Subcutaneous adipose tissue (tissue), 4 donors: ENCODE data around the gene EGFL8. TPM values are rescaled to one million over a fixed set of nuclear protein-coding genes. Genes with fewer than 3 reads are reported as not detected.

Experiments used
- CTCF ChIP-seq: fragments of 450-650 bp; IDR thresholded peaks from one replicate; pipeline ENCODE4 v1.5.1; 2016; ENCODE audit warnings: low read depth, mild to moderate bottlenecking, control low read depth, antibody characterized with exemption, moderate library complexity
- total RNA-seq, 4 donors: library from RNA; depleted of rRNA; stranded (reverse); fragments of >200 nt; gene quantifications; one replicate each; pipeline ENCODE4 v1.1.0, GENCODE V29; 2016

The EGFL8 gene
- total RNA-seq, 4 donors from 2014 or later: 2.3 to 13.0 (median 5.6) TPM

DNA sequence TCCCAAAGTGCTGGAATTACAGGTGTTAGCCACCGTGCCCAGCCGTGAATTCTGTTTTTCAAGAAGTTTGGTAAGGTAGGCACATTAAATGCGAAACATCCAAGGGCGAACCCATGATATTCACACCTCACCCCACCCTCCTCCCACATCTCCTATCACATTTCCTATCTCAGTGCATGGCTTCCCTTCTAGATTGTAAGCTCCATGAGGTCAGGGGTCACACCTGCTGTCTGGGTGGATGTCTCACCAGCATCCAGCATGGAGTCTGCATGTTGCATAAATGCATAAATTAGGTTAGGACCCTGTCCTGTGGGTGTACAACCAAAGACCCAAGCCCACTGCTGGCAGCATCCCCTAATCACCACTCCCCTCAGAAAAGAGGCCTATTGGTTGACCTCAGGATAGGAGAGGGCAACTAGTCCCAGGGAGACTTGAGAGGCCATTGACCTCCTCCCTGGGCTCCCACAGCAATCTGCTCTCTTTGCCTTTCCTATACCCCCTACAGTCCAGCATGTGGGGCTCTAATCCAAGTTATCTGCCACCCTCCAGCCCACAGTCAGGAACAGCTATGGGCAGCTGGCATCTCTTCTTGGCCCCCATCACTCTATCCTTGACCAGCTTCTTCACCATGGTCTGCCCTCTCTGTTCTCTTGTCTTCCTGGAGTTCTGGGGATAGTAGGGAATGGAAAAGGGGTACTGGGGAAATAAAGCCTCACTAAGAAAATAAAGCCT is 16.8 kb upstream of the EGFL8 start:
- no peak for TF ChIP-seq CTCF

GRCh38 chr6:32148289-32149091 is 15.9 kb upstream of the EGFL8 start:
- TF ChIP-seq CTCF: no peak

DNA sequence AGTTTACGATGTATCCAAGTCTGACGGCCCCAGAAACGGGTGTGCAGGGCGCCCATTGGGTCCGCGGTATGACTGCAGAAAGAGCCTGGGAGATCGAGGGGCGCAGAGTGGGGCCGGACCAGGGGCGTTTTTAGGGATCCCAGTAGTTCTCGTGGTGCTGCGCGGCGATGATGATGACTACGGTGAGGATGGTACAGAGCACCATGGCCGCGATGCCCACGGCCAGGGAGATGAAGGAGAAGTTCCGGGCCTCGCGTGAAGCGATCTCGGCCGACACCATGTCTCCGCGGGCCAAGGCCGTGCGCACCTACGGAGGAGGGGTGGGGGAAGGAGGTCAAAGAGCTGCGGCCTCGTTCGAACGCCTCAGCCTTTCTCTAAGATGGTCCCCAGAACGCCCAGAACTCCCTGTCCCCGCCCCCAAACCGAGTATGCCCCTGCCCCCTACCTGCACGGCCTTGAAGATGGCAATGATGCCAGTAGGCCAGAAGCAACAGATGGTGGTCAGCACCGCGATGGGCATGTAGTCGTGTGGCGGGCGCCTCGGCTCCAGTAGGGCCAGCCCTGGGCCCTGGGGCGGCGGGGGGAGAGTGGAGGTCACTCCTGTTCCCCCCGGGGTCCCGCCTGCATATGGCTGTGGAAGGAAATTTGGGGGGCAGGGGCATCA is 15.2 kb upstream of the EGFL8 start:
- TF ChIP-seq CTCF: no peak

DNA sequence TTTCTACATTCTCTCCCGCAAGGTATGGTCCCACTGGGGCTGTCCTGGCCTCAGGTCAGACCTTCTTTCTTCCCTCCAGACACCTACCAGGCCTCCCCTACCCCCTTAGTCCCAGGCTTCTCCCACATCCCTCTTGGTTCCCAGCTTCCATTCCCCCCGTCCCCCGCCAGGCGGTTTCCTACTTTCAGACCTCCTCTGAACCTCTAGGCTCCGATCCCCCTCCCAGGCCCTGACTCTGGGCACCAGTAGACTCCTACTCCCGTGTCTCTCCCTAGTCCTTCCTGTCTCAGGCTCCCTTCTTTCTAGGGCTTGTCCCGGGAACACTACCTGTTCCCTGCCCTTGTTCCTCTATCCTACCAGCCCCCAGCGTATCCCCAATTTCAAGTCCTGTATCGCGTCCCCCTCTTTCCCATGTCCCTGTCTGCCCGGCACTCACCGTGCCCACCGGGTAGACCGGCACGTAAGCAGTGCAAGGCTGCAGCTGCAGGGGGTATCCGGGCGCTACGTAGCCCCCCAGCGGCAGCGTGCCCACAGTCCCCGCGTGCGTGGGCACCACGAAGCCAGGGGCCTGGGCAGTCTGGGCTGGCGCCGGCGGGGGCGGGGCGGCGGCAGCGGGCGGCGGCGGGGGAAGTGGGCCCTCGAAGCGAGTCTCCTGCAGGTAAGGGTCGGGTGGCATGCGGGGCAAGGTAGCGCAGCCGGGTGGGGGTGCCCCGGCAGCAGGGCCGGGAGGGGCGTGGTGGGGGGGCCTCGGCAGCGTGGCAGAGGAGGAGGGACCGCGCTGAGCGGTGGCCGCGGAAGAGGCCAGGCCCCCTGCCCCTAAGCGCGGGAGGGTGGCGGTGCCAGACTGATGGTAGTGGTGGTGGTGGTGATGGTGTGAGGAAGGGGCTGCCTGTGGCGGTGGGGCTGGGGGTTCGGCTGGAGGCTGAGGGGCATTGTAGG is 14.2 kb upstream of the EGFL8 start:
- TF ChIP-seq CTCF: no peak

- no peak for TF ChIP-seq CTCF
Observed at GRCh38 chr6:32151181-32151862, 13.1 kb upstream of the EGFL8 start.

- no peak for TF ChIP-seq CTCF
Observed at GRCh38 chr6:32151863-32152768, 12.3 kb upstream of the EGFL8 start, which contains the start of gene PRRT1. PRRT1 (minus strand) TSS chr6:32151939; CDS start chr6:32151827, 112 bp downstream.
